Stimulated activated CD4-positive, alpha-beta T cell treated with anti-CD3 and anti-CD28 coated beads, Interleukin-1b, Interleukin-23, amount 100 ng/mL, for 1 hour (primary cell): Measurements from ENCODE around the gene AQP2.

ENCODE experiments used
- DNase-seq, 2 donors: peaks; one replicate each; pipeline ENCODE4 v3.0.0-alpha.2; 2020; ENCODE audit warnings: low read depth in 2 of 2

The AQP2 gene, protein sequence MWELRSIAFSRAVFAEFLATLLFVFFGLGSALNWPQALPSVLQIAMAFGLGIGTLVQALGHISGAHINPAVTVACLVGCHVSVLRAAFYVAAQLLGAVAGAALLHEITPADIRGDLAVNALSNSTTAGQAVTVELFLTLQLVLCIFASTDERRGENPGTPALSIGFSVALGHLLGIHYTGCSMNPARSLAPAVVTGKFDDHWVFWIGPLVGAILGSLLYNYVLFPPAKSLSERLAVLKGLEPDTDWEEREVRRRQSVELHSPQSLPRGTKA

GRCh38 chr12:49950273-49951251, at the start of gene AQP2:
Gene AQP2 (plus strand): TSS chr12:49950737. CDS start chr12:49950831, 94 bp downstream.
- DNase-seq = no peak

DNA sequence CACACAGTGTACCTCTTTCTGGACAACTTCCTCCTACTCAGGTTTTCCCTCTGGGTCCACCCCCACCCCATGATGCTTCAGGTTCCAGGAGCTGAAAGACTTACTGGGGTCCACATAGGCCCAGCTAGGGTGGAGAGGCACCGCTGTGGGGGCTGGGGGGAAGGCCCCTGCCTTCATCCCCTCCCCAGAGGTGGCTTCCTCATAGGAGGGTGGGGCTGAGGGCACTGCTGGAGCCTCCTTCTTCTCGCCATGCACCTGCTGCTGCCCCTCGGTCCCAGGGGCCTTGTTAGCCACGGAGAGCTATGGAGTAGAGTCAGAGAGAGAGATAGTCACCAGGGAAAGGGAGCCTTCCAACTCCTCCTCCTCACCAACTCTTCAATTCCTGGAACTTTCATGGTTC, 49.5 kb upstream of the AQP2 start:
- no peak for DNase-seq

GRCh38 chr12:49901986-49902385, 48.6 kb upstream of the AQP2 start:
- DNase-seq = no peak

GRCh38 chr12:49902399-49903350, 47.9 kb upstream of the AQP2 start:
- no peak for DNase-seq

DNA sequence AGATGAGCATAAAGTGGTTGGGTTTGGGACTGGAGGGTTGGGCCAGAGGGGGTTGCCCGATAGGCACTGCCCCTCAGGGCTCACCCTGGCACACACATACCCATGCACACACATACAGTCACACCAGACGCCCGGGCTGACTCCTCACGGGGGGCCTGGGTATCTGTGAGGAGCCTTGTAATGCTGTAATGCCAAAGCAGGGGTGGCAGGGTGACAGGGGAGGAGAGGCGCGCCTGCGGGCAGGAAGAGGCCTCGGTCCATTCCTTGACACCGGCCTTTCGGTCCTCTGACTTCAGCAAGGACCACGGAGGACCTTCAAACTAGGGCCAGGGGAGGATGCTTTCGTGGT, 47.2 kb upstream of the AQP2 start:
- DNase-seq = no peak

- no peak for DNase-seq
These were observed 46.7 kb upstream of the AQP2 start, which contains the start of gene FAIM2 for GRCh38 chr12:49903700-49904423. Gene FAIM2 (minus strand): TSS chr12:49903900. CDS start chr12:49903792, 108 bp downstream.

- DNase-seq = no peak
These were observed 45.9 kb upstream of the AQP2 start for GRCh38 chr12:49904601-49905000.

- DNase-seq = no peak
These were observed 44.7 kb upstream of the AQP2 start for GRCh38 chr12:49905718-49906314.

DNA sequence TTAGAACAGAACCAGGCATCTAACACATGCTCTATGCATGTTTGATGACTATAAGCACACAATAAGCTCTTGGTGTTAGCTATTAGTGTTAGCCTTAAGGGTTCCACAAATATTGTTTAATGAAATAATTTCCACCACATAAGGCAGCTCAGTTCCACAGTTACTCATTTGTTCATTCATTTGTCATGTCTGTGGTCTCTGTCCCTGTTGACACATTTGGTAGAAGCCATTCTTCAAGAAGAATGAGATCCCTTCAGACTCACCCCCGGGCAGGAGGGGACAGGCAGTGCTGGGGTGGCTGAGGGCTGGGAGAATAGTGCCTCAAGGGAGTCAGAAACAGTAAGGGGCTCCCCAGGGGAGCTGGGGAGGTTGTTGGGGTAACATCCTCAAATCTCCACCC, 43.2 kb upstream of the AQP2 start:
- no peak for DNase-seq

DNA sequence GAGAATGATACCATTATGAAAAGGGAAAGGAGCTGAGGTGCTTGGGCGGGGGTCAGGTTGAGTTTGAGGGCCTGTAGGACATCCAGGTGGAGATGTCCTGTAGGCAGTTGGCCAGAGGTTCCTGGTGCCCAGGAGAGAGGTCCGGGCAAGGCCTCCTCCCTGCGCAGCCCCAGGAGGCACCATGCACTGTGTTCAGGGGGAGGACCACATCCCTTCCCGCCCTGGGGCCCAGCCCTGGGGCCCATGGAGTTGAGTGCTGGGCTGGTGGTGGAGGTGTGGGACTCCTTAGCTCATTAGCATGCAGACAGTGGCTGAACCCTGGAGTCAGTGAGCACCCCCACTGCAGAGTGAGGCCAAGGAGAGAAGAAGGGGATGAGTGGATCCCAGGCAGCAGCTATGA, 41.2 kb upstream of the AQP2 start:
- DNase-seq = no peak

GRCh38 chr12:49909826-49910225, 40.7 kb upstream of the AQP2 start:
- no peak for DNase-seq

DNA sequence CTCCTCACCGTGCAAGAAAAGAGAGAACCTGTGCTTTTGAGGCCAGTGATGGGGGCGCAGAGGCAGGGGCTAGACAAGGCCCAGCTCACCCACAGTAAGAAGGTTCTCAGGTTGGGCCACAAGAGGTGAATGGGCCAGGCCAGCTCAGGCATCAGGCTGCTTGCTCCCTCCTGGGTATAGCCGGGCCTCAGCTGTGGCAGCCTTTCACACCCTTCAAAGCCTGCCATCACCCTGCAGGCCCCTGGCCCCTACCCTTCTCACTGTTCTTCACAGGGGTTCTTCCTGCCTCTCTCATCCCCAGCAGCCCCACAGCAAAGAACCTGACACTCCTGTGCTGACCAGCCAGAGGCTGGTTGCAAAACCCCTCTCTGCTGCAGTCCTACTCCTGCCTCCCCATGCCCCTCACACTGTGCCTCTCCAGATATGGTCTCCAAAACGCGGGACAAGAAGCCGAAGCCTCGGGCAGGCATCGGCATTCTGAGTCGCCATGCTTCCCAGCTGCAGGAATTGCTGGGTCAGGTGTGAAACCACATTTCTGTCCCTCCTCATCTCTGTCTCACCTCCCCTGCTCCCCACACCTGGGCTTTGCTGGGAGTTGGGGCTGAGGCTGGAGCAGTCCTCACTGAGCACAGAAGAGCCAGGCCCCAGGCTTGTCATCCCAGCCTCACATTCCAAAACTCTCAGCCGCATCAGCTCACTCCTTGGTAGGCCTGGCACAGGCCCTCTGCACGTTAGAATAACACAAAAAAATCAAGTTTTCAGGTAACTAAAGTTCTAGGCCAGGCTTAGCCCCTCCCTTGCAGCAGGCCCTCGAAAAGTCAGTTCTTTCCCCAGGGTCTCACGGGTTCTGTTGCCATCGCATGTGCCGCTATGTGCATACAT, 40.0 kb upstream of the AQP2 start:
- DNase-seq = no peak

GRCh38 chr12:49911213-49911605, 39.3 kb upstream of the AQP2 start:
- no peak for DNase-seq

GRCh38 chr12:49912345-49913255, 37.9 kb upstream of the AQP2 start:
- DNase-seq = no peak

GRCh38 chr12:49916129-49916919, 34.2 kb upstream of the AQP2 start:
- DNase-seq = no peak

GRCh38 chr12:49917166-49917787, 33.3 kb upstream of the AQP2 start:
- no peak for DNase-seq

GRCh38 chr12:49917788-49918173, 32.8 kb upstream of the AQP2 start:
- DNase-seq = no peak
